ENCODE measurements around the gene ATP8B3. TPM values are rescaled to one million over a fixed set of nuclear protein-coding genes. Genes with fewer than 3 reads are reported as not detected.

The ATP8B3 gene
- total RNA-seq, 1 donor from 2014 or later = 0.11 TPM

DNA sequence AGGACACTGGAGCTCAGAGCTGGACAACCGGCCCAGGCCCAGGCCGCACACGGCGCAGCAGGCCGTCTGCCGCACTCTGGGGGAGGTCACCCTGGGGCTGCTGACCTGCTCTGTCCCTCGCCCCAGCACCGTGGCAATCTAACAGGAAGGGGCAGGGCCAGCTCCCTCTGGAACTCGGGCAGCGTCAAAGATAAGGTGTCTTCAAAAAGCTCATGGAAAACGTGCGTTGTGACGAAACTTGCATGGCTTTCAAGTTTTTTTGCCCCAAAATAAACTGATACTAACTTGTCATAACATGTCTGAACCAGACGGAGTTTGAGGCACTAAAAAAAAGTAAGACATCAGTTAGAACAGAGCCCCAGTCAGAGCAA is 12.2 kb upstream of the ATP8B3 start:
- DNase-seq (ENCODE audit: low spot score in 2 of 2) = no peak
- intact Hi-C loops (cut with DNase I) = no loop called here
- H3K27me3 ChIP-seq = no peaks in the 10 kb centered on the region
- no peak overlapping the region for H3K4me3 ChIP-seq
- H3K36me3 ChIP-seq = peaks cover 69 to 82% of the 10 kb centered on the region in 2 donors
- H3K4me1 ChIP-seq = no peaks in the 10 kb centered on the region
- TF ChIP-seq, protein P1, sequence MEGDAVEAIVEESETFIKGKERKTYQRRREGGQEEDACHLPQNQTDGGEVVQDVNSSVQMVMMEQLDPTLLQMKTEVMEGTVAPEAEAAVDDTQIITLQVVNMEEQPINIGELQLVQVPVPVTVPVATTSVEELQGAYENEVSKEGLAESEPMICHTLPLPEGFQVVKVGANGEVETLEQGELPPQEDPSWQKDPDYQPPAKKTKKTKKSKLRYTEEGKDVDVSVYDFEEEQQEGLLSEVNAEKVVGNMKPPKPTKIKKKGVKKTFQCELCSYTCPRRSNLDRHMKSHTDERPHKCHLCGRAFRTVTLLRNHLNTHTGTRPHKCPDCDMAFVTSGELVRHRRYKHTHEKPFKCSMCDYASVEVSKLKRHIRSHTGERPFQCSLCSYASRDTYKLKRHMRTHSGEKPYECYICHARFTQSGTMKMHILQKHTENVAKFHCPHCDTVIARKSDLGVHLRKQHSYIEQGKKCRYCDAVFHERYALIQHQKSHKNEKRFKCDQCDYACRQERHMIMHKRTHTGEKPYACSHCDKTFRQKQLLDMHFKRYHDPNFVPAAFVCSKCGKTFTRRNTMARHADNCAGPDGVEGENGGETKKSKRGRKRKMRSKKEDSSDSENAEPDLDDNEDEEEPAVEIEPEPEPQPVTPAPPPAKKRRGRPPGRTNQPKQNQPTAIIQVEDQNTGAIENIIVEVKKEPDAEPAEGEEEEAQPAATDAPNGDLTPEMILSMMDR (IDR thresholded peaks at IDR 0.05) = no peak
- no peaks in the 10 kb centered on the region for H3K9me3 ChIP-seq
- H3K27ac ChIP-seq = no peak overlapping the region

DNA sequence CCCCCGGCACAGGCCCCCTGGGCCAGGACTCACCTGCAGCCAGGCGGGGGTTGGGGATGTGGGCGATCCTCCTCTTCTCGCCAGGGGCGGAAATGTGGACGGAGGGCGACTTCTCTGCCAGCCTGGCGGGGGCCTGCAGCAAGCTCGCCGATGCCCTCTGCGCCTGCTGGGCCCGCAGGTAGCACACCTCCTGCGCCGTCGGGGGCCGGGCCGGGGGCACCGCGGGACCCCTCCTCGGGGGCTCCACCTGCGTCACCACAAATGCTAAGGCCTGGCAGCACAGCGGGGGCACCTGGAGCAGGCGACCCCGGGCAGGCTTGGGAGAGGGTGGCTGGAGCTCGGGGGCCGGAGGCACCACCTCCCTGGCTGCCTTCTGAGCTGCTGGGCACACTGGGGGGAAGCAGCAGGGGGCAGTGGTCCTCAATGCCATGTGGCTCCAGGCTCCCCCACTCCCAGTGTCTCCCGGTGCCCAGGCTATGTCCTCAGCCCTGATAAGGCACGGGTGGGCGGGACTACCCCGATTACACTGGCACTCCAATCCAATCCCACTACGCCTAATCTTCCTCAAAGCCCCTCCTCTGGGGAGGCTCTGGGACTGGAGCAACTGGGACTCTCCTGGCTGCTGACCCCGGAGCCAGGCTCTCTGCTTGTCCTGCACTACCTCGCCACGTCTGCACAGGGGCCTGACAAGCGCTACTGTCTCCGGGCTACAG is 11.6 kb upstream of the ATP8B3 start:
- no peaks in the 10 kb centered on the region for H3K4me1 ChIP-seq
- no peak overlapping the region for H3K27ac ChIP-seq
- TF ChIP-seq, protein P1 (IDR thresholded peaks at IDR 0.05) = no peak
- no peak overlapping the region for H3K4me3 ChIP-seq
- H3K9me3 ChIP-seq = no peaks in the 10 kb centered on the region
- peaks cover 74 to 87% of the 10 kb centered on the region in 2 donors for H3K36me3 ChIP-seq
- H3K27me3 ChIP-seq = no peaks in the 10 kb centered on the region
- intact Hi-C loops (cut with DNase I) = no loop called here
- DNase-seq (ENCODE audit: low spot score in 2 of 2) = no peak

DNA sequence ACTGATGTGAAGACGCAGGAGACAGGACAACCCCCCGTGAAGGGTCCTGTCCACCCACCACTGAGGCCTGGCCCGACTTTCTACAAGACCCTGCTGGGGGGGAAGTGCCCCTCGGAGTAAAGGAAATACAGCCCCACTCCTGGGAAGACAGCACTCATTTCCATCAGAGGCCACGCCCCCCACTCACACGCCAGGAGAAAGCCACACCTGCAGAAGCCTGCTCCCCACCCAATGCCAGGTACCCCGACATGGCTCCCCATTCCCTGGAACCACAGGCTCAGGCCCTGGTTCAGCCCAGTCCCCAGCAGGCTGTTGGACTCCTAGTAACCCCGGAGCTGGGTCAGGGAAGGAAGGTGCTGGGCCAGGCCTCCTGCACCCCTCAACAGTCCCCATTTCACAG is 10.9 kb upstream of the ATP8B3 start:
- no peaks in the 10 kb centered on the region for H3K27me3 ChIP-seq
- H3K36me3 ChIP-seq = peaks cover 76 to 87% of the 10 kb centered on the region in 2 donors
- no peak overlapping the region for H3K27ac ChIP-seq
- no peak overlapping the region for H3K4me3 ChIP-seq
- no peak for DNase-seq (ENCODE audit: low spot score in 2 of 2)
- TF ChIP-seq, protein P1 (IDR thresholded peaks at IDR 0.05) = no peak
- no peaks in the 10 kb centered on the region for H3K4me1 ChIP-seq
- intact Hi-C loops (cut with DNase I) = no loop called here
- H3K9me3 ChIP-seq = no peaks in the 10 kb centered on the region

DNA sequence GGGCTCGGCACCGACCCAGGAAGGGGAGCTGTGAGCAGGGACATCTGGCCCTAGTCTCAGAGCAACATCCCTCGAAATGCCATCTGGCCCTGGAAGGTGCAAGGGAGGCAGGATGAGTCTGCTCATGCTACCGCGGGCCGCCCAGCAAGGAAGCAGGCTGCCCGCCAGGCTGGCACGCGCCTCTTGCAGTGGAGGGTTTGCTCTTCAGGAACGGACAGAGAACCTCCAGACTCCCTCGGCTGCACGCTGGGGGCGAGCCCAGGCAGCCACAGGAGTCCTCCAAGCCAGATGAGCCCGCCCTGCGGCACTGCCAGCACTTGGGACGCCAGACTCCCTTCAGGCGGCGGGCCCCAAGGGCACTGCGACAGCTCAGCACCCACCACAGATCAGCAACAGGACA is 10.1 kb upstream of the ATP8B3 start:
- H3K36me3 ChIP-seq = peaks cover 76 to 87% of the 10 kb centered on the region in 2 donors
- no peaks in the 10 kb centered on the region for H3K27me3 ChIP-seq
- TF ChIP-seq, protein P1 (IDR thresholded peaks at IDR 0.05) = no peak
- no peaks in the 10 kb centered on the region for H3K9me3 ChIP-seq
- H3K4me1 ChIP-seq = no peaks in the 10 kb centered on the region
- H3K4me3 ChIP-seq = no peak overlapping the region
- no peak for DNase-seq (ENCODE audit: low spot score in 2 of 2)
- intact Hi-C loops (cut with DNase I) = no loop called here
- H3K27ac ChIP-seq = no peak overlapping the region

DNA sequence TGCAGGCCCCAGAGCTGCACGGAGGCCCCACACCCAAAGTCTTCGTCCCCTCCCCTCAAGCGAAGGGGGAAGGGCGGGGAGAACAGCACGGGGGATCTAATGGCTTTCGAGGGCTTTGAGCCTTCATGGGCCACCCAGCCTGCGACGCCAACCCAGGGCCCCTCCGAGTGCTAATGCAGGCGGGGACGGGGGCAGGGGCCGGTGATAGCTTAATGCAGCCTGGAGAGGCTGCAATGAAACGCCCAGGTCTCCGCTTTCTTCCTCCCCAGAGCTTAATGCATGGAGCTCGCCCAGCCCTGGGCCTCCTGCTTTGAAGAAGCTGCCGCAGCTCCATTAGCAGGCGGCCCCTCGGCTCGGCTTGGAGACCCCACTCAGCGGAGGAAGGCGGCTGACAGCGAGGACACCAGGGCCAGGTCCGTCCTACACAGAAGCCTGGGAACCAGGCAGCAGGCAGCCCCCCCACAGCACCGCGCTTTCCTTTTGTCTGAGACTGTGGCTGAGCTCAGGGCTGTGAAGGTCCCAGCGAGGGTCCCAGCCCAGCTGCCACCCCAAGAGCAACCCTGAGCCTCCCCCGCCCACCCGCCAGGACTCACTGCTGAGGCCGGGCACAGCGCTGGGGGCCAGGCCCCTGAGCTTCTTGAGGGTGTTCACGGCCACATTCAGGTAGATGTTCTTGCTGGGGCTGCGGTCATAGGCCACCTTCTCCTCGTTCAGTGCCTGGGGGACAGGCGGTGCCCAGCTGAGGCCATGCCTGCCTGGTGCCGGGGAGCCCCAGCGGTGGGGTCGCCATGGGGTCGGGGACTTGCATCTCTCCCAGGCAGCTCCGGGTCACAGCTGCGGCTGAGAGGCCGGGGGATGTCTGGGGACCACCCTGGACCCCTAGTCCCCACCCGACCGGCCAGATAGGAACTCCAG is 7.5 kb upstream of the ATP8B3 start:
- Histone ChIP-seq H3K4me3 (no peak overlapping the region), H3K27me3 (no peaks in the 10 kb centered on the region), H3K4me1 (no peaks in the 10 kb centered on the region), H3K36me3 (peaks cover 94 to 96% of the 10 kb centered on the region in 2 donors), H3K9me3 (no peaks in the 10 kb centered on the region), H3K27ac (no peak overlapping the region)
- no peak for DNase-seq (ENCODE audit: low spot score in 2 of 2)
- intact Hi-C loops (cut with DNase I) = no loop called here
- TF ChIP-seq, protein P1 (IDR thresholded peaks at IDR 0.05) = no peak

Data from ascending aorta (tissue), 2 donors.